Panc1 (cell line): ENCODE data around the gene PPCS.

ENCODE experiments used
- CTCF ChIP-seq: fragments of 450-650 bp; IDR thresholded peaks from 2 replicates; pipeline ENCODE4 v1.5.1; 2017; ENCODE audit warnings: mild to moderate bottlenecking
- POLR2AphosphoS5 ChIP-seq: IDR thresholded peaks from 2 replicates; pipeline ENCODE4 v1.6.1; 2012; ENCODE audit warnings: mild to moderate bottlenecking, low read depth, low read length, moderate library complexity
- SIN3A ChIP-seq: IDR thresholded peaks from 2 replicates; pipeline ENCODE4 v1.6.1; 2012; ENCODE audit warnings: low read depth, mild to moderate bottlenecking, low read length, moderate library complexity, borderline replicate concordance; ENCODE audit not compliant: insufficient read depth
- TCF7L2 ChIP-seq: IDR thresholded peaks from 2 replicates; pipeline ENCODE4 v1.6.1; 2011; ENCODE audit warnings: mild to moderate bottlenecking, low read depth, low read length, inconsistent platforms

GRCh38 chr1:42461196-42461595, 4.9 kb downstream of the PPCS start:
- TF ChIP-seq CTCF (no peak), SIN3A (no peak), TCF7L2 (no peak), POLR2AphosphoS5 (peak; percentile 41; the same call in 1 of the 2 replicates)
